NOMO-1 (cell line): ENCODE data around the gene GLT8D1.

Experiments
- DNase-seq, 2 experiments: peaks; one replicate each; lab custom pipeline; 2025; ENCODE audit not compliant: unreplicated experiment in 2 of 2; lab: John Stamatoyannopoulos, UW

Gene GLT8D1

DNA sequence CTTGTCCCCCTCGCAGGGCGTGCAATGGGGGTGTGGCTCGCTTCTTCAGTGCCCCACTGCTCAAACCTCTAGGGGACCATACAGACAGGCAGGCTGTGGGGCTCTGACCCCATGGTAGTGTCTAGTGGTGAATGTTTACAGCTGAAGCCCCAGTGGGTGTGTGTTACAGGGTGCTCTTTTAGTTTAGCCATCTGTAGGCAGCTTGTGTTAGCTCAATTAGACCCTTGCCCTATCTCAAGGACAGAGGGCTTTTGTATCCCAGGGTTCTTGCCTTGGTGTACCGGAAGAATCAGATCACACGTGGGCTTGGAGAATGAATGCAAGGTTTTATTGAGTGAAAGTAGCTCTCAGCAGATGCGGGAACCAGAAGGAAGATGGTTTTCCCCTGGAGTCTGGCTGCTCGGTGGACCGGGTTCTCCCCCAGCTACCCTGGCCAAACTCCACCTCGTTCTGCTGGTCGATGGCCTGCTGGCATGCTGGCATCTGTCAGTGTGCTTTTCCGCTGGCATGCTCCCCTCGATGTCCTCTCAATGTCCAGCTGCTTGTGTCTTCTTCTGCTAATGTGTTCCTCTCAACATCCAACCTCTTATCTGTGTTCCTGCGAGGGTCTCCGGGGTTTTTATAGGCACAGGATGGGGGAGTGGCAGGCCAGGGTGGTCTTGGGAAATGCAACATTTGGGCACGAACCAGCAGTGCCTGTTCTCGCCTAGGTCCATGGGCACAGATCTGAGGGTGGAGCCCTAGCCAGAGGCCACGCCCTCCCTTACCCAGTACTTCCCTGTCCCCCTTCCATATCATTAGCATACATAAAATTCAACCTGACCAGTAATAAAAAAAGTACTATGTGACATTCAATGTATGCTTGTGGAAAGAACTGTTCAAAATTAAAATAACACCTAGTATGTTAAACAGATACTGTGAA, 7.0 kb upstream of the GLT8D1 start:
- no peak for DNase-seq

DNA sequence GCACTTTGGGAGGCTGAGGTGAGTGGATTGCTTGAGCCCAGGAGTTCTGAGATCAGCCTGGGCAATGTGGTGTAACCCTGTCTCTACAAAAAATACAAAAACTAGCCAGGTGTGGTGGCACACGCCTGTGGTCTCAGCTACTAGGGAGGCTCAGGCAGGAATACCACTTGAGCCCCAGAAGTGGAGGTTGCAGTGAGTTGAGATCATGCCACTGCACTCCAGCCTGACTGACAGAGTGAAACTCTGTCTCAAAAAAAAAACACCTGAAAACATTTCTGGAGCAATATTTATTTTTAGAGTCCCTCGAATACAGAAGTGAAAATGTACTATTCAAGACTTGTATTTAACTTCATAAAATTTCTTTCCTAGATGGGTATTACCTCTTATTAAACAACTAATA, 4.9 kb upstream of the GLT8D1 start:
- peak in 1 of 2 experiments; percentile 57 for DNase-seq

DNA sequence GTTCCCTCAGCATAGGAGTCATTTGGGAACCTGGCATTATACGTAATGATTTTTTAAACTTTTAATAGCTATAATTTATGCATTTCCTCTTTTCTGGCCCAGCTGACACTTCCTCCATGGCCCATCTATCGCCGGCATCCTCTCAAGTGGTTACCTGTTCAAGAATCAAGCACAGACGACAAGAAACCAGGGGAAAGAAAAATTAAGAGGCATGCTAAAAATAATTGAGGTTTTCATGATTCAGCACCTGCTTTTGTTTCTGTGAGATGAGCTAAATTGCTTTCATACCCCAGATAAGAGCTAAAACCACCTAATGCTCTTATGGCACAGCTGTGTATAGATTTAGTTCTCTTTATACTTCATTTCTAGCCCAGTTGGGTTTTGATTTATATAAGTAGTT, 2.0 kb upstream of the GLT8D1 start:
- peak; percentile 58 to 73 for DNase-seq

DNA sequence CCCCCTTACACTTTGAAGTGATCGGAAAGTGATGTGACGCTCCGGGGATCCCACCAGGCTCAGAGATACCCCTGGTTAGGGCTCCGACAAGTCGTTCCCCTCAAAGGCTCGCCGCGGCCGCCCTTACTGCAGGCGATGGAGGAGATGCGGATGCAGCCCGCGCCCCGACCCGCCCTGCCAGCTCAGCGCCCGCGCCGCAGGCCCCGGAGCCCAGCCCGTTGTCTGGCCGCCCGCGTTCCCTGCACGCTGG, 228 bp downstream of the GLT8D1 start:
- DNase-seq: no peak

DNA sequence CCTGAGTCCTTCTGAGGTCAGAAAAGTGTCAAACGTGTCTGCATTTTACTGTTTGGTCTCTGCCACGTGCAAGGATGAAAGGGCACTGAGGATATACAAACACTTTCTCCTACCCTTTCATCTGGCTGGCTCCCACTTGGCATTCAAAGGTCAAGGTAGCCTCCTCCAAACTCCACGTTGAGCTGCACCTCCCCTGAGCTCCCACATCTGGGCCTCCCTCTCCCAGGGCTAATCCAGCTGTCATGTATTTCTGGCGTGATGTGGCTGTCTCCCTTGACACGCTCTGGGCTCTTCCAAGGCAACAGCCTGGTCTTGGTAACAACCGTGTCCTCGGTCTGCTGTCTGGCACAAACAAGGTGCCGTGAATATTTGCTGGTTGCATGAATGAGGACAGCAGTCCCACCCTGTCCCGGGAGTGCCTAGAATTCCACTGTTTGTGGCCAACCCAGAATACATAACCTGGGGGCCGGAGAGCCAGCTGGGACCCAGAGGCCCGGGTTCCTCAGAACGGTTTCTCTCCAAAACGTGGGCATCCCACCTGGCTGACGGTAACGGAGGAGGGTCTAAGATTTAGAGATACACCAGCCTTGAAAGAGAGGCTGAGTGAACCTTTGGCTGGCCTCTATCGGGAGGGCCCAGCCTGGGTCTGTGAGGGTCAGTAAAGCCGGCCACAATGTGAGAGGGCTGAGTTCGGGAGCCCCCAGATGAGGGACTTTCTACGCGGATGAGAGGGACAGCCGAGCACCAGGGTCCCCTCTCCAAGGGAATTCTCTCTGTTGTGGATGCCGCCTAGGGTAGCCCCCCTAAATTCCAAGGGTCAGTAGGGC, 767 bp downstream of the GLT8D1 start:
- DNase-seq: no peak

DNA sequence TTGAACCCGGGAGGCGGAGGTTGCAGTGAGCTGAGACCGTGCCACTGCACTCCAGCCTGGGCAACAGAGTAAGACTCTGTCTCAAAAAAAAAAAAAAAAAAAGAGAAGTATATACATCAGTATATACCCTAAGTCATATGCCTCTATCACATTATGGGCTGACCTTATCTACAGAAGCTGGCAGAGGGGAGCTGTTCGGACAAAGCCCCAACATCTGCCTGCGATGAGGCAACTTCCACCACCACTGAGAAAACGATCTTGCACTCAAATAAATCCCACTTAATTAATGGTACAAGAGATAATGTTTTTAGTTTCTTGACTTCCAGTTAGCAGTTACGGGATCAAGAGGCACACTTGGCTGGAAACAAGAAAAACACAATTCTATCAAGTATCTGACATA, 2.2 kb downstream of the GLT8D1 start:
- DNase-seq: no peak

DNA sequence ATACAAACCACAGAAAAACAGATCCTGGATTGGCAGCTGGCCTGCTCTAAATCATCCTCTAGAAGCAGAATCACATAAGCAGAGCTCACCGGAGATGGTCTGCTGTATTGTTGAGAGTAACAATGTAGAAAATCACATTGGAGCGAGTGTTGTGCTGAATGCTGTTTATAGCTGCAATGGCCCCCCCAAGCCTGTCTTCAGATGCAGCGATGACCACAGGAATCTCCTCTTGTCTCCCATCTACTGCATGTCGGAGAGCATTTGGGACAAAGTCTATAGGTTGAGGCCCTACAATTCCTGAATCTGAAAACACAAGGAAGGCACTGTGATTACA, 8.0 kb downstream of the GLT8D1 start:
- DNase-seq: no peak

DNA sequence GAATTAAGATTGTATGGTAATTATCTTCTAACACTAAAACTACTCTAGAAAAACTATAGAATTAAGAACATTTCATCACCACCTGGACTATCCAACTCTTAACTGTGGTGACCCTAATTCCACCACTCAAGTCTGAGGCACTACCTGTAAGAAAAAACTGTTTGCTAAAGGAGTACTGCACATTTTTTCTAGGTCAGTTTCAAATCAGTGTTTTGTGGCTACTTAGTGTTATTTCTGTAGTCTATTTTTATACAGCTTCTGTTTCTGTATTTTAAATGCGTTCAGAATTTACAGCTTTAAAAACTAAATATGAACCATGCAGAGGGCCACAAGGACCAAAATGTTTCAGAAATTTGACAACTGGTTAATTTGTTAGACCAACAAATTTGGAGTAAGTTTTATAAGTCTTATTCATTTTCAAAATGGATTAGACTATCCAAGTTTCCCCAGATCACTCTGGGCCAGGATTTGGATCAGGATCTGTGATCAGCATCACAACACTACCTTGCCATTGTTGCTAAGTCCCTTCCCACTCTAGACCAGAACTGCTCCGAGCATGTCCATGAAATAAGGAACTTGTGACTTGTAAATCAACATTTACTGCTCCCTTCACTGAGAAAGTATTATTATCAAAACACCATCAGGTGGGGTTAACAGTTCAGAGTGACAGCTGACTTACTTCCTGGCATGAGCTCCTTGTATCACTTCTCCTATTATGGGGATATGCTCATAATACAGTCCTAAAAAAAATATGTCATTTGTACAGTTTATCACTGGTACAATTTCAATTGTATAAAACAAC, 8.6 kb downstream of the GLT8D1 start:
- peak in 1 of 2 experiments; percentile 51 for DNase-seq

DNA sequence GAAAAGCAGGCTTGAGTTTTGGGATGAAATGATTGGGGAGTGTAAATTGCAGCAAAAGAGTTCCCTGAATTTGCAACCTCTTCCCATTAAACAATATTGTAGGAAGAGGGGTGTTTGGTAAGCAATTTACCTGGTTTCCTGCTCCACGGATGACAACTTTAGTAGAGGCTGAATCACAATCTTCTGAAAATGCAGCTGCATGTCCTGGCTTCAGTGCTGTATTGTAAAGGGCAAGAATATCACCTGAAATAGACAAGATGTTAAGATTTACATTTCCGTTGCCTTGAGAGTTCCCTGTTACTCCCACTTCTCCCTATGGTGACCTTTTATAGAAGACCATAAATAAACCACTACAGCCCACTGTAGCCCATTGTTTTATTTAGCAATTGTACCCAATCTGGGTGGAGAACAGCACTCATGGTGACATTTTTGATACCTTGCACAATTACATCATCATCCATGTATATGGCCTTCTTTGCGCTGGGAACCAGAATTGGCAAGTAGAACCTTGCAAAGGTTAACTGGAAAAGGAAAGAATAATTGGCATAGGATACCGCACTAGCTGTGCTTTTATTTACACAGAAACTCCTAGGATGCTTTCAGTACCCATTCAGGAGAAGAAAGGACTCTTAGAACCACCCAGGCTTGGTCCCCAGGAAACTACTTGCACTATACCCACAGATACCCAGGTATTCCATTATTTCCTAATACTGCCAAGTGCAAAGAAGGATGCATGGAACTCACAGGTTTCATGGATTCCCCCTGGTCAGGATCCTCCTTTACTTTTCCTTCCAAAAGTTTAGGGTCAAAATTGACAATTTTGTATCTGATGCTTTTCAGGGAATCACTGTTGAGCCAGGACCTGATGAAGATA, 9.6 kb downstream of the GLT8D1 start:
- no peak for DNase-seq

DNA sequence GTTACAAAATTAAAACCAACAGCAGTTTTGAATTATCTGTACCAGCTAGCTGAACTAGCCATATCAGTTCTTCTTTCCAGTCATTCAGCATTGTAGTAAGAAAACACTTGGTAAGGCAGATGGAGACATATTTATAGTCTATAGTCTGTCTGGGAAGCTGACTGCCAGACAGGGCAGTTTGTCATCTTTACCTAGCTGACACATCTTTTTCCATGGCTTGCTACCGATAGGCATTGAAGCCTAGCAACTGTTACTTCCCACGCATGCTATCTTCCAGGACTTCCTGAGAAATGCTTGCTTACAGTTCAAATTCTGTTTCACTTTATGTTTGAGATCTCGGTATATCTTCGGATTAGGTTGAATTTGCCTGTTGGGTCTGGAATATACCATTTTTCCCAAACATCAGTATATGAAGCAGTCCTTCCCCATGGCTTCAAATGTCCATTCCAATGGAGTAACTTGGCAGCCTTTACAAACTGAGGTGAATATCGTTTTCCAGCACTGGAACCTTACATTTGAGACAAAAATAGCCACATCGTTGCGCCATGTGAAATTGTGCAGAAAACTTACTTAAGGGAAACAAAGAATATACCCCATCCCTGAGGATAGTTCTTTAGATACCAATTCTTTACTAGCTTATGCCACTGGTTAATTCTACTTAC, 10.9 kb downstream of the GLT8D1 start:
- DNase-seq: no peak

DNA sequence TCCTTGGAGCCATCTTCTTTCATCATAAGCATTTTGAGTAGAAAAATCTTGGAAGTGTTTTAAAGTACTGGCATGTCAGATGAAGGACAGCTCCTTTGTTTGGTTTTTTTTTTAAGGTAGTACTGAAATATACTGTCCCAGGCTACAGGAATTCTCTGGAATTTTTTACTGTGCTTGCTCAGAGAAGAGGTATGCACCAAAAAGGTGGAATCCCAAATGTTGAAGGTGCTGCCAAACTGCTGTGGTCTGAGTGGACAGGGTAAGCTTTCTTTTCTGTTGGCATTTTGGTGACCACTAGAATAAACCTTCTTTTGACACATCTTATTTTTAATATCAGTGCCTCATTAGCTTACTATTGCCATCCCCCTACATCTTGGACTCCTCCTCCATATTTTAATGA, 12.5 kb downstream of the GLT8D1 start:
- no peak for DNase-seq

DNA sequence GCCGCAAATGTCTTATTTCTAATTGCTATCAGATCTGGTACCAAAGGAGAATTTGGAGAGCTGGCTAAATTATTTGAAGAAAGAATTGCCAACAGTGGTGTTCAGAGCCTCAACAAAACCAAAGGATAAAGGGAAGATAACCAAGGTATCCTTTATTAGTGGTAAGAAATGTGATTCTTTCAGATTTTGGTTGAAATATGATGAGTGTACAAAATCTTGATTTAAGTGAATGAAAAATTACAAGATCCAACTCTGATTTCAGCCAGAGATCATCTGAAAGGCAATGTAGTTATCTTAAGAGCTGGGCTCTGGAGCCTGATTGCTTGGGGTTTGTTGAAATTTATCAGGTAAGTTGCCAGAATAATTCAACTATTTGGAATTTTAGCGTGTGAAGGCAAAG, 15.0 kb downstream of the GLT8D1 start:
- no peak for DNase-seq

DNA sequence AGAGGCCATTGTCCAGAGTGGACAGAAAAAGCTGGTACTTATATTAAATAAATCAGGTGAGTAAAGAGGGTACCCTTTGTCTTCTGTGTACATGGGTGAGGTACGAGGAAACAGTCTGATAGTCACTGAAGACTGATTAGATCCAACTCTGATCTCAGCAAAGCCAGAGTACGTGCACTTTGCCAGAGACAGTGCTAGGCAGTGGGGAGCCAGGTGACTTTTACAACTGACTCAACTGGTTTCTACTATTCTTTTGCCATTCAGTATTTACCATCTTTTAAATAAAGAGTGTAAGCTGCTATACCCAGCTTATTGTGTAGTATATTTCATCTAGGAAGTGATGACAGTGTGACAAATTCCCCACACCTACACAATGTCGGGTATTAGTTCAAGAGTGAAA, 16.4 kb downstream of the GLT8D1 start:
- DNase-seq: no peak

DNA sequence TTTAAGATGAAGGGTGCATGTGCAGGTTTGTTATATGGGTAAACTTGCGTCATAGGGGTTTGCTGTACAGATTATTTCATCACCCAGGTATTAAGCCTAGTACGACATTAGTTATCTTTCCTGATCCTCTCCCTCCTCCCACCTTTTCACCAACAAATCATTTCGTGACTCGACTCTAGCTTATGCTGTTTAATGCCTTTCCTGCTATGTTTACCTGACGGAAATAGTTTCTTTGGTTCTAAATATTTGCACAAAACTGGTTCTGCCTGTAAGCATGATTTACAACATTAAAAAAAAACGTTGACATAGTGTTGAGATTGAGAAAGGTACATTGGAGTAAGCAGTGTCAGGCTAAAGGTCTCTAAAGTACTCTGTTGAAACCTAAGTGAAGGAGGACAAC, 17.3 kb downstream of the GLT8D1 start:
- DNase-seq: no peak

DNA sequence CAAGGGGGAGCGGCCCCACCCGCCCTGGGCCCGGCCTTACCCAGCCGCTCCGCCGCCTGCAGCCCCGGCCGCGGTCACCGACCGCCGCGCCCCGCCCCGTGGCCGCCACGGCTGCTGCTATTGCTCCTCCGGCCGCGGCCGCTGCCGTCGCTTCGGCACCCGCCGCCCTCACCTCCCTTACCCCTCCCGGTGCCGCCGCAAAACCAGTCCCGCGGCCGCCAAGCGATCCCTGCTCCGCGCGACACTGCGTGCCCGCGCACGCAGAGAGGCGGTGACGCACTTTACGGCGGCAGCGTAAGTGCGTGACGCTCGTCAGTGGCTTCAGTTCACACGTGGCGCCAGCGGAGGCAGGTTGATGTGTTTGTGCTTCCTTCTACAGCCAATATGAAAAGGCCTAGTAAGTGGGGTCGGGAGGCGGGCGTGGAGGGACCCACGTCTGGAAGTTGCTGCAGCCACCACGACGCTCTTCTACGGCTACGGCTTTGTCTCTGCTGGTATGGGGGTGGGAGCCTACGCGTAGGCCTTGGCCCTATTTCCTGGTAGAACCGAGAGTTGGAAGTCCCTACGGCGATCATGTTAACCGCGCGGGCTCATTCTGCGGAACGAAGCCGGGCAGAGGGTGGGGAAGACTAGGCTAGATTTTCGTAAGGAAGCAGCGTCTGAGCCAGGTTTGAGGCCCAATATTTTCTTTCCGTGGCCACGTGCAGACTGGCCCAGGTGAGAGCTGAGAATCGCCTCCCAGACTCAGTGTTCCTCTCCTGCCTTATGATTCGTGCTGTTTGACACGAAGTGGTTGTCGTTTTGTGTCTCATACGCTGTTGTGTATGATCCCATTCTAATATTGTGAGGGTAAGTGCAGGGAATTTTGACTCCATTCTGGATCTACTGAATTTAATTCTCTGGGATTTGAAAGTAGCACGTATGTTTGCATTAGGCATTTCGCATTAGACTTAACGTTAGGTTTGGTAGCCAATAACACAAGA, 19.6 kb downstream of the GLT8D1 start, which contains the start of the genes GNL3 and PBRM1:
Gene GNL3, plus strand, starts transcription at position 324 of the 983 bp plus-strand sequence. Its CDS starts 61 bp downstream, at position 385.
Gene PBRM1, minus strand, starts transcription at position 205 of the 983 bp plus-strand sequence.
- DNase-seq: peak; percentile 91 to 92

DNA sequence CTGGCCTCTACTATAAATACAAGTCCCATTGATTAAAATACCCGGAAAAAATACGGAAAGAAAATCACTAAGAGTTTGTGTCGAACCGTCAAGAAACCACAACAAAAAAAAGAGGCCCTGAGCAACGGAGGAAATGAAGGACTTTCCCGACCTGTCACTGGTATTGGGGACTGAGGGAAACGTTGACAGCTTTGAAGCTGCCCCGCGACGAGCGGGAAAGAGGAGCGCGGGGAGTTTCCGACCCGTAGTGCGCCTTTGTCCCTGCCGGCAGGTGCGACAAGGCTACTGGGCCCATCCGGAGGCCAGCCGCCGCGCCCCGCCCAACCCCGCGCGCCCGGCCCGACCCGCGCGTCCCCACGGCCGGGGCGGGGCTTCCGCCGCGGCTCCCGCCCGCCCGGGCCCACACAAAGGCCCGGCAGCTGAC, 20.3 kb downstream of the GLT8D1 start:
- DNase-seq: peak; percentile 73 to 77

DNA sequence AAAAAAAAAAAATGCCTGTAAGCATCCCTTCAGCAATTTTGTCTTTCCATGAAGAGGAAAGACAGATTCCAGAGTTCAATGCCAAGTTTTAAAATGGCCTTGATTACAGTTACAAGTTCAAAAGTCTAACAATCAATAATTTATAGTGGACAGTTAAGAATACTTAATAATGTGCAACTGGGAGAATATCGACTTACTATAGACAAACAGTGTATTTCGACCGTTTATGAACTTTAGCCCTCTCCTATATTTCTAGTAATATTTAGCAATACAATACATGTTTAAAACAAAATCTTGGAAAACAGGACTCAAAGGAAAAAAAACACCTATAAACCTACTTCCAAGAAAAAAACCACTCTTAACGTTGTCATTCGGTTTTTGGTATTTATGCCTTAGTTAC, 21.4 kb downstream of the GLT8D1 start:
- DNase-seq: no peak

DNA sequence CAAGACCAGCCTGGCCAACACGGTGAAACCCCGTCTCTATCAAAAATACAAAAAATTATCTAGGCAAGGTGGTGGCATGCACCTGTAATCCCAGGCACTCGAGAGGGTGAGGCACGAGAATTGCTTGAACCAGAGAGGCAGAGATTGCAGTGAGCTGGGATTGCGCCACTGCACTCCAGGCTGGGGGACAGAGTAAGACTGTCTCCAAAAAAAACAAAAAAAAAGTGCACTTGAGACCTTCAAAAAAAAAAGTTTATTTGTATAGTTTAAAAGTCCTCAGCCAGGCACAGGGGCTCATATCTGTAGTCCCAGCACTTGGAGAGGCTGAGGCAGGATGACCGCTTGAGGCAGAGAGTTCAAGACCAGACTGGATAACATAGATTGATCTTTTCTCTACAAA, 22.0 kb downstream of the GLT8D1 start:
- no peak for DNase-seq

DNA sequence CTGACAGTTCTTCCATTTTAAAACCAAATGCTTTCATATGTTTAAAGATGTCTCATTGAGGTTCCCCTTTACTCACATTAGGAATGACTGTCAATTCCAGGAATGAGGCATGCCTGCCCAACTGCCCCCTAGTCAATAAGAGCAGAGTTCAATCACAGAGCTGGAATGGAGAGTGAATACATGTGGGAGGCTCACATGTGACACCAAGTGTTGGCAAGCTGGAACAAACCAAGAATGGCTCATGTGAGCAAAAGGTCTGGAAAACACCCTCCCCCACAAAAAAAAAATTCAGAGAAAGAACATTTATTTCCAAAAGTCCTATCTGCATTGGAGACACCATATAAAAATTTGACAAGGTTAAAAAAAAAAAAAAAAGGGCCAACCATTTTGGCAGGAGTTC, 23.6 kb downstream of the GLT8D1 start:
- DNase-seq: no peak
